ENCODE data around the gene ATP5PO. TPM values are rescaled to one million over a fixed set of nuclear protein-coding genes. Genes with fewer than 3 reads are reported as not detected.

ATP5PO gene
- total RNA-seq, 2 experiments from 2014 or later, result 210 to 227 TPM

GRCh38 chr21:33898586-33898985 lies 17.0 kb downstream of the ATP5PO start:
- peaks cover 35% of the 10 kb centered on the region for H3K36me3 ChIP-seq (ENCODE audit: insufficient read depth, low read length)
- H3K9me2 ChIP-seq (ENCODE audit: insufficient read depth, low read length), result no peaks in the 10 kb centered on the region
- POLR2A ChIA-PET, result interaction anchor here (1.0 to 1.9 kb wide), 3 partner anchors 10 to 24 kb away, joined by 3 to 4 read pairs (median 4); no protein-coding TSS in a partner anchor
- H3K79me2 ChIP-seq (ENCODE audit: insufficient read depth, low read depth, low read length), result no peaks in the 10 kb centered on the region
- no peak overlapping the region for H3K4me2 ChIP-seq (ENCODE audit: low read length)
- no peaks in the 10 kb centered on the region for H3K9me3 ChIP-seq (ENCODE audit: low read length)
- H3K4me1 ChIP-seq (ENCODE audit: insufficient read depth, low read length, poor library complexity, severe bottlenecking), result no peaks in the 10 kb centered on the region
- H4K20me1 ChIP-seq (ENCODE audit: insufficient read depth, low read length), result no peaks in the 10 kb centered on the region
- no TSS peak for BruUV-seq (replicated peaks)
- no peak overlapping the region for H2AFZ ChIP-seq (ENCODE audit: low read length)
- H3K27ac ChIP-seq (ENCODE audit: low read depth, low read length, poor library complexity, severe bottlenecking), result no peak overlapping the region
- DNase-seq (ENCODE audit: low spot score), result no peak
- H3K4me3 ChIP-seq (ENCODE audit: low read depth, low read length, poor library complexity, severe bottlenecking), result no peak overlapping the region
- intact Hi-C loops (cut with micrococcal nuclease; ENCODE audit: unreplicated experiment), result no loop called here
- CTCF ChIA-PET (ENCODE audit: unreplicated experiment), result no interaction called here
- TF ChIP-seq EZH2phosphoT487 (IDR thresholded peaks at IDR 0.05; ENCODE audit: borderline replicate concordance, low read depth, low read length) (no peak), CTCF (conservative IDR thresholded peaks at IDR 0.05; ENCODE audit: low read length) (no peak)

- Histone ChIP-seq H3K79me2 (ENCODE audit: insufficient read depth, low read depth, low read length) (no peaks in the 10 kb centered on the region), H3K9me3 (ENCODE audit: low read length) (no peaks in the 10 kb centered on the region), H3K4me2 (ENCODE audit: low read length) (no peak overlapping the region), H3K36me3 (ENCODE audit: insufficient read depth, low read length) (peaks cover 27% of the 10 kb centered on the region), H3K9me2 (ENCODE audit: insufficient read depth, low read length) (no peaks in the 10 kb centered on the region), H4K20me1 (ENCODE audit: insufficient read depth, low read length) (no peaks in the 10 kb centered on the region), H2AFZ (ENCODE audit: low read length) (no peak overlapping the region), H3K4me1 (ENCODE audit: insufficient read depth, low read length, poor library complexity, severe bottlenecking) (no peaks in the 10 kb centered on the region), H3K4me3 (ENCODE audit: low read depth, low read length, poor library complexity, severe bottlenecking) (no peak overlapping the region), H3K27ac (ENCODE audit: low read depth, low read length, poor library complexity, severe bottlenecking) (no peak overlapping the region)
- BruUV-seq (replicated peaks), result no TSS peak
- POLR2A ChIA-PET, result no interaction called here
- CTCF ChIA-PET (ENCODE audit: unreplicated experiment), result no interaction called here
- intact Hi-C loops (cut with micrococcal nuclease; ENCODE audit: unreplicated experiment), result no loop called here
- TF ChIP-seq CTCF (conservative IDR thresholded peaks at IDR 0.05; ENCODE audit: low read length) (no peak), EZH2phosphoT487 (IDR thresholded peaks at IDR 0.05; ENCODE audit: borderline replicate concordance, low read depth, low read length) (no peak)
- no peak for DNase-seq (ENCODE audit: low spot score)
Observed at GRCh38 chr21:33897739-33898138, 17.9 kb downstream of the ATP5PO start.

GRCh38 chr21:33897098-33897497 lies 18.5 kb downstream of the ATP5PO start:
- no peak for DNase-seq (ENCODE audit: low spot score)
- H3K4me2 ChIP-seq (ENCODE audit: low read length), result no peak overlapping the region
- TF ChIP-seq CTCF (conservative IDR thresholded peaks at IDR 0.05; ENCODE audit: low read length) (no peak), EZH2phosphoT487 (IDR thresholded peaks at IDR 0.05; ENCODE audit: borderline replicate concordance, low read depth, low read length) (no peak)
- no peak overlapping the region for H2AFZ ChIP-seq (ENCODE audit: low read length)
- H3K9me3 ChIP-seq (ENCODE audit: low read length), result no peaks in the 10 kb centered on the region
- H3K9me2 ChIP-seq (ENCODE audit: insufficient read depth, low read length), result no peaks in the 10 kb centered on the region
- ChIA-PET CTCF (ENCODE audit: unreplicated experiment) (no interaction called here), POLR2A (interaction anchor here (0.6 kb wide), 1 partner anchor 1505 kb away, joined by 6 read pairs; no protein-coding TSS in a partner anchor)
- no peaks in the 10 kb centered on the region for H4K20me1 ChIP-seq (ENCODE audit: insufficient read depth, low read length)
- no peak overlapping the region for H3K27ac ChIP-seq (ENCODE audit: low read depth, low read length, poor library complexity, severe bottlenecking)
- no peaks in the 10 kb centered on the region for H3K79me2 ChIP-seq (ENCODE audit: insufficient read depth, low read depth, low read length)
- intact Hi-C loops (cut with micrococcal nuclease; ENCODE audit: unreplicated experiment), result no loop called here
- no TSS peak for BruUV-seq (replicated peaks)
- H3K4me3 ChIP-seq (ENCODE audit: low read depth, low read length, poor library complexity, severe bottlenecking), result no peak overlapping the region
- peaks cover 20% of the 10 kb centered on the region for H3K36me3 ChIP-seq (ENCODE audit: insufficient read depth, low read length)
- H3K4me1 ChIP-seq (ENCODE audit: insufficient read depth, low read length, poor library complexity, severe bottlenecking), result no peaks in the 10 kb centered on the region

All from OCI-LY7 (cell line).